MCF 10A (cell line): Measurements from ENCODE around the gene AADACL4. TPM values are rescaled to one million over a fixed set of nuclear protein-coding genes. Genes with fewer than 3 reads are reported as not detected.

Experiments
- BruUV-seq: library from RNA; stranded (reverse); fragments of 400-500 nt; replicated peaks from 2 replicates; lab custom pipeline; 2021; lab: Mats Ljungman, UMichigan
- CTCF ChIA-PET: fragments of 300-600 bp; sonication (Branson Sonifier 250); formaldehyde crosslinking; extraction: SDS; loops from one replicate; lab custom pipeline; 2021; ENCODE audit warnings: antibody characterized with exemption, inconsistent platforms; lab: Yijun Ruan, JAX
- POLR2A ChIA-PET: fragments of 300-600, 350-650 bp; sonication (Branson Sonifier 250); formaldehyde crosslinking; extraction: SDS; loops from one replicate; lab custom pipeline; 2020; ENCODE audit warnings: antibody characterized with exemption, inconsistent platforms; lab: Yijun Ruan, JAX
- DNase-seq: peaks from one replicate; pipeline ENCODE4 v3.0.0-alpha.2; 2018; ENCODE audit not compliant: unreplicated experiment
- H3K27ac Mint-ChIP-seq: one replicate; pipeline ENCODE4 v1.8.0; 2022; ENCODE audit warnings: mild to moderate bottlenecking, low read depth, mixed read lengths; ENCODE audit not compliant: unreplicated experiment
- H3K27me3 Mint-ChIP-seq: one replicate; pipeline ENCODE4 v1.8.0; 2022; ENCODE audit warnings: mixed read lengths; ENCODE audit not compliant: insufficient read depth, unreplicated experiment
- H3K36me3 Mint-ChIP-seq: one replicate; pipeline ENCODE4 v1.8.0; 2022; ENCODE audit warnings: mild to moderate bottlenecking, moderate library complexity, mixed read lengths; ENCODE audit not compliant: insufficient read depth, unreplicated experiment
- H3K4me1 Mint-ChIP-seq: one replicate; pipeline ENCODE4 v1.8.0; 2022; ENCODE audit warnings: mixed read lengths; ENCODE audit not compliant: insufficient read depth, unreplicated experiment
- H3K4me3 Mint-ChIP-seq: one replicate; pipeline ENCODE4 v1.8.0; 2022; ENCODE audit warnings: mild to moderate bottlenecking, moderate library complexity, mixed read lengths; ENCODE audit not compliant: unreplicated experiment
- H3K9me3 Mint-ChIP-seq: one replicate; pipeline ENCODE4 v1.8.0; 2022; ENCODE audit warnings: mixed read lengths; ENCODE audit not compliant: unreplicated experiment
- CTCF ChIP-seq: fragments of 200-600 bp; IDR thresholded peaks from one replicate; pipeline ENCODE4 v1.8.0; 2022; ENCODE audit warnings: antibody characterized with exemption, mild to moderate bottlenecking; ENCODE audit not compliant: unreplicated experiment
- intact Hi-C: fragments of 100-400 bp; cut with micrococcal nuclease; formaldehyde crosslinking; loops from 2 replicates; pipeline ENCODE4 v1.14.1; 2022
- total RNA-seq: library from RNA; stranded (reverse); gene quantifications from 2 replicates; pipeline ENCODE4 v1.2.3, GENCODE V29; 2022

The AADACL4 gene
- total RNA-seq, 1 experiment from 2014 or later, result not detected

GRCh38 chr1:12619792-12620487, 23.9 kb upstream of the AADACL4 start:
- Mint-ChIP-seq H3K9me3 (no peaks in the 10 kb centered on the region), H3K27me3 (no peaks in the 10 kb centered on the region), H3K4me1 (peaks cover 29% of the 10 kb centered on the region), H3K36me3 (peaks cover 7% of the 10 kb centered on the region), H3K4me3 (peak overlapping the region; percentile 95), H3K27ac (no peak overlapping the region)
- TF ChIP-seq CTCF, result peak; percentile 96
- BruUV-seq, result no TSS peak
- ChIA-PET CTCF (interaction anchor here (0.6 to 2.1 kb wide), 12 partner anchors 10 to 348 kb away, joined by 3 to 9 read pairs (median 4); no protein-coding TSS in a partner anchor), POLR2A (interaction anchor here (0.8 to 5.3 kb wide), 7 partner anchors 24 to 389 kb away, joined by 3 to 53 read pairs (median 4); no protein-coding TSS in a partner anchor)
- intact Hi-C loops, result loop anchor here (1.0 to 5.0 kb wide), 7 partner anchors 19 to 348 kb away; no protein-coding TSS in a partner anchor
- DNase-seq, result peak; percentile 86

GRCh38 chr1:12620488-12620865, 23.4 kb upstream of the AADACL4 start:
- Mint-ChIP-seq H3K9me3 (no peaks in the 10 kb centered on the region), H3K4me1 (peaks cover 29% of the 10 kb centered on the region), H3K4me3 (no peak overlapping the region), H3K36me3 (peaks cover 7% of the 10 kb centered on the region), H3K27me3 (no peaks in the 10 kb centered on the region), H3K27ac (no peak overlapping the region)
- TF ChIP-seq CTCF, result no peak
- DNase-seq, result no peak
- intact Hi-C loops, result loop anchor here (1.0 kb wide), 1 partner anchor 213 kb away; no protein-coding TSS in a partner anchor
- CTCF ChIA-PET, result interaction anchor here (0.6 to 2.1 kb wide), 13 partner anchors 9 to 349 kb away, joined by 3 to 9 read pairs (median 4); no protein-coding TSS in a partner anchor
- POLR2A ChIA-PET, result interaction anchor here (0.9 to 5.3 kb wide), 3 partner anchors 185 to 306 kb away, joined by 4 to 53 read pairs (median 5); no protein-coding TSS in a partner anchor
- BruUV-seq, result no TSS peak

GRCh38 chr1:12620931-12621330, 23.0 kb upstream of the AADACL4 start:
- Mint-ChIP-seq H3K36me3 (peaks cover 7% of the 10 kb centered on the region), H3K4me1 (peaks cover 24% of the 10 kb centered on the region), H3K27me3 (no peaks in the 10 kb centered on the region), H3K9me3 (no peaks in the 10 kb centered on the region), H3K4me3 (no peak overlapping the region), H3K27ac (no peak overlapping the region)
- POLR2A ChIA-PET, result no interaction called here
- CTCF ChIA-PET, result interaction anchor here (0.6 to 2.1 kb wide), 7 partner anchors 9 to 349 kb away, joined by 3 to 6 read pairs (median 4); no protein-coding TSS in a partner anchor
- no peak for TF ChIP-seq CTCF
- no peak for DNase-seq
- BruUV-seq, result no TSS peak
- intact Hi-C loops, result loop anchor here (1.0 kb wide), 1 partner anchor 214 kb away; no protein-coding TSS in a partner anchor
